Subcutaneous adipose tissue (tissue), 4 donors: Measurements from ENCODE around the gene DDX54. TPM values are rescaled to one million over a fixed set of nuclear protein-coding genes. Genes with fewer than 3 reads are reported as not detected.

Source experiments
- total RNA-seq, 4 donors: library from RNA; depleted of rRNA; stranded (reverse); fragments of >200 nt; gene quantifications; one replicate each; pipeline ENCODE4 v1.1.0, GENCODE V29; 2016
- TF ChIP-seq, protein P1 (sequence below): fragments of 450-650 bp; IDR thresholded peaks from one replicate; pipeline ENCODE4 v1.5.1; 2016; ENCODE audit warnings: low read depth, mild to moderate bottlenecking, control low read depth, antibody characterized with exemption, moderate library complexity

The DDX54 gene
- total RNA-seq, 4 donors from 2014 or later: 27.7 to 107 (median 46.2) TPM

DNA sequence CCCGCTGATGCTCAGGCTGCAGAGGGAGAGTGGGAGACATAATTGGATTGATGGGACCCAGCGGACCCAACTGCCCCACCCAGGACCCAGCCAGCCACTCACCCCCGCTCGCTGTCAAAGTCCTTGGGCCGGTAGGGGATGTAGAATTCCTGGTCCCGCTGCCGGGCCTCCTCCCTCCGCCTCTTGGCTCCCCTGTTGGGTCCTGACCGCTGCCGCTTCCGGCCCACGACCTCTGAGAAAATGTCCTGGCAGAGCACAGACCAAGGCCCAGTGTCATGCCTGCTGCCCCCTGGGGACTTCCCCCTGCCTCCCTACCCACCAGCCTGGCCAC is 22.3 kb downstream of the DDX54 start:
- TF ChIP-seq, protein P1, sequence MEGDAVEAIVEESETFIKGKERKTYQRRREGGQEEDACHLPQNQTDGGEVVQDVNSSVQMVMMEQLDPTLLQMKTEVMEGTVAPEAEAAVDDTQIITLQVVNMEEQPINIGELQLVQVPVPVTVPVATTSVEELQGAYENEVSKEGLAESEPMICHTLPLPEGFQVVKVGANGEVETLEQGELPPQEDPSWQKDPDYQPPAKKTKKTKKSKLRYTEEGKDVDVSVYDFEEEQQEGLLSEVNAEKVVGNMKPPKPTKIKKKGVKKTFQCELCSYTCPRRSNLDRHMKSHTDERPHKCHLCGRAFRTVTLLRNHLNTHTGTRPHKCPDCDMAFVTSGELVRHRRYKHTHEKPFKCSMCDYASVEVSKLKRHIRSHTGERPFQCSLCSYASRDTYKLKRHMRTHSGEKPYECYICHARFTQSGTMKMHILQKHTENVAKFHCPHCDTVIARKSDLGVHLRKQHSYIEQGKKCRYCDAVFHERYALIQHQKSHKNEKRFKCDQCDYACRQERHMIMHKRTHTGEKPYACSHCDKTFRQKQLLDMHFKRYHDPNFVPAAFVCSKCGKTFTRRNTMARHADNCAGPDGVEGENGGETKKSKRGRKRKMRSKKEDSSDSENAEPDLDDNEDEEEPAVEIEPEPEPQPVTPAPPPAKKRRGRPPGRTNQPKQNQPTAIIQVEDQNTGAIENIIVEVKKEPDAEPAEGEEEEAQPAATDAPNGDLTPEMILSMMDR: no peak

DNA sequence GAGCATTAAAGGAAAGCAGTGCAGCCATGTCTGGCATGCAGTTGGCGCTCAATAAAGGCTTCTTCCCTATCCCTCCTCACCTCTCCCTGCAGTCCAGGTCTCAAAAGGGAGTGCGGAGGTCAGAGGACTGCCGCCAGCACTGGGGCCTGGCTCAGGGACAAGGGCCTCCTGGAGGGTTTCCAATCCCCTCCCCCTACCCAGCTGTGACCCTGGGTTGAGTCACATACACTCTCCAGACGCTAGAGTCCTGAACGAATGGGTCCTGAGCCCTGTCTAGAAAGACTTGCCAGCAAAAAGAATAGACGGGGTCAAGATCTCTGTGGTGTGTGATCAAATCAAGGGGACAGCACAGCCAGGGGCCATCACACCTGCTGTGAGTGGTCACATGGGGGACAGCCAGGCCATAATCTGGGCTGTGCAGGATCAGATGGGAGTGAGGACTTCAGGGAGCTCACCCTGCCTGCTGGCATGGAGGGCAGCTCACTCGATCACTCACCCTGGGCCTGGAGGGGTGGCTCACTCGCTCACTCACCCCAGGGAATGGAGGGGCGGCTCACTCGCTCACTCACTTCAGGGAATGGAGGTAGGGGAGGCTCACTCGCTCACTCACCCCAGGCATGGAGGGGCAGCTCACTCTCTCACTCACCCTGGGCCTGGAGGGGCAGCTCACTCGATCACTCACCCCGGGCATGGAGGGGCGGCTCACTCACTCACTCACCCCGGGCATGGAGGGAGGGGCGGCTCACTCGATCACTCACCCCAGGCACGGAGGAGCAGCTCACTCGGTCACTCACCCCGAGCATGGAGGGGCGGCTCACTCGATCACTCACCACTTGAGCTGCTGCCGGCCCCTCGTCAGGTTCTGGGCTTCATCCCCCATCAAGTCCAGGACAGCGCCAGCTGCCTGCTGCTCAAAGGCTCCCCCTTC is 22.9 kb downstream of the DDX54 start:
- TF ChIP-seq, protein P1: no peak

DNA sequence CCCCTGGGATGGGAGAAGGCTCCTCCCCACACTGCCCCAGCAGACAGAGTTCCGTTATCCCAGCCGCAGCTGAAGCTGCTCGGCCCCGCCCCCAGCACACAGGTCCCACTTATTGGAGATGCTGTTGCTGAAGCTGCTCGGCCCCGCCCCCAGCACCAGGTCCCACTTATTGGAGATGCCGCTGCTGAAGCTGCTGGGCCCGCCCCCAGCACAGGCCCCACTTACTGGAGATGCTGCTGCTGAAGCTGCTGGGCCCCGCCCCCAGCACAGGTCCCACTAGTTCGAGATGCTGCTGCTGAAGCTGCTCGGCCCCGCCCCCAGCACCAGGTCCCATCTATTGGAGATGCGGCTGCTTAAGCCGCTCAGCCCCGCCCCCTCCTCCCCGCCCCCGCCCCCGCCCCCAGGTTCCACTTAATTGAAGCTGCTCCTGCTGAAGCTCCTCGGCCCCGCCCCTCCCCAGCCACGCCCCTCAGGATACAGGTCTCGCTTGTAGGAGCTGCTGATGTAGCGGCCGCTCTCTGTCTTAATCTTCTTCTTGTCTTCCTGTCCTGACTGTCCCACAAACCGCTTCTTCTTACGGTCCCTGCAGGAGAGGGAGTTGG is 23.8 kb downstream of the DDX54 start:
- TF ChIP-seq, protein P1: no peak

DNA sequence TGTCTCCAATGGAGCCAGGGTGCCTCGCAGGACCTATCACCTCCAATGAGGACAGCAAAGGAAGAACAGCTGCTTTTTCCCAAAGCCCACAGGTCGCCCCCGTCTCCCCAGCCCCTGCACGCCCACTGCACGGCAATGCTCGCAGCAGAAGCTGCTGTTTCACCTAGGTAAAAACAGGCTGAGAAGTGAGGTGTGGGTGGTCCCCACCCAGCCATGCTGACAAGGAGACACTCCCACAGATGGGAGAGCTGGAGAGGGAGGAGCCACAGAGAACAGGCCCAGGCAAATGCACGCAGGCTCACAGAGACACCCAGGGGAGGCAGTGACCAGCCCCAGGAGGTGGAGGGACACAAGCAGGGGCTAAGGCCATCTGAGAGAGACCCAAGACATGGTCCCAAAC is 25.3 kb downstream of the DDX54 start:
- TF ChIP-seq, protein P1: no peak

DNA sequence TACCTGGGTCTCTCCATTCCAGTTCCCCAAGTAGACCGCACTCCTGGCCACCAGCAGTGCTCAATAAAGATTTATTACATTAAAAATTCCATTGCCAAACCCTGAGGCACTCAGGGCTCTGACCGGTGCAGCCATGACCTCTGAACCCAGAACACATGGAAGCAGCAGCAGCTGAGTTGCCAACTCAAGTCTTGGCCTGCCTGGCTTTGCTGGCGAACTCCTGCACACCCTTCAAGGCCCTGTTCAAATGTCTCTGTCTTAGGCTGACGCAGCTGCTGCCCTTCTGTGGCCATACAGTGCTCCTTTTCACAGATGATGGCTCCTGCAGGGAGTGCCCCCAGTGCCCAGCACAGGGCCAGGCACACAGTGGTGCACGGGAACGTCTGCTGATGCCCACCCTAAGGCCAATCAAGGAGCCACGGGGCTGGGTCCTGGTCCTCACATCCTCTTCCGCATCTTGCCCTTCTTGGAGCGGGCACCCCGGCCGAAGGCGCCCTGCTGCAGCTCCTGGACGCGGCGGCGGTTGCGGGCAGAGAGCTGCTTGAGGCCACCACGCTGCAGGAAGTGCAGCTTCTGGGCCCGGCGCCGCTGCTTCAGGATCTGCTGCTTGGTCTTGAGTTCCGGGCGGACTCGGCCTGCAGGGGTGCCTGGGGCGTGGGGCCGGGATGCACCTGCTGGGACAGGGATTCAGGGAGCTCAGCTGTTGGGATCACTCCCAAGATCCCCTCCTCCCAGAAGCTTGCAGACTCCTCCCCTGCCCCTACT is 26.7 kb downstream of the DDX54 start:
- TF ChIP-seq, protein P1: no peak

DNA sequence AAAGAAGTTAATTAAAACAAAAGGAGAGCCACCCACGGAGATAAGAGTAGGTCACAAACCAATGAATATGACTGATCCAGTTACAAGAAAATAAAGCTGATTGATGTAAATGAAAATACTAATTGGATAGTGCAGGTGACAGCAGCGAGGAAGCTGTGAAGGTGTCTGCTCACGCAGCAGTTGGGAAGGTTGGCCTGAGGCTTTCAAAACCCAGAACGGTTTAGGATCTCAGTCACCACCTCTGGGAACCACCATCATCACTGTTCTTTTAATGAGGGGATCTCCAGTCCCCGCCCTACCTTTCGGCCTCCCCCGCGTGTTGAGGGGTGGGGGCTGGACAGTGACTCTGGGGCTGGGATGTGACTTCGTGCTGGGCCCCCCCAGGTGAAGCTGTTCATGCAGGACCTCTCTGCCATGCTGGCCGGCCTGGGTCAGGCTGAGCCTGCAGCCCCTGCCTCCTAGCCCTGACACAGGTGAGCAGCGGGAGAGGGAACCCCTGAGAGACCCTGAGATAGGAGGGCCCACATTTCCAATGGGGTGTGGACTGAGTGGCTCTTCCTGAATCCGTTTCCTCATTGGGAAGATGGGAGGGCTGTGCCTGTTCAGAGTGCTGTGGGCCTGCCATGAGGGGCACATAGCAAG is 27.9 kb downstream of the DDX54 start:
- TF ChIP-seq, protein P1: no peak
